ENCODE measurements around the gene SOX13.

Gene SOX13

DNA sequence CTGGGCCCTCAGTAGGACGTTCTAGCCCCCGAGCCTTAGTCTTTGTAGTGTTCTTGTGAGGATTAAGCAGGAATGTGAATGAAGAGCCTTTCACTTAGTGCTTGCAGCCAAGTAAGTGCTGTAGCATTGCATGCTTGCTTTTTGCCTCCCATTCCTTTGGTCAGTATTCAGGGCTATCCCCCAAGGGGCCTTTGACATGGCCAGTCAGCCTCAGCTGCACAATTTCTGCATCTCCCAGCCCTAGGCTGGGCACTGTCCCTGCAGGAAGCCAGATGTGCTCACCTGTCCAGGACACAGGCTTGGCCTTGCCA is 30.5 kb downstream of the SOX13 start:
- Histone ChIP-seq H3K27ac (ENCODE audit: low read length, poor library complexity, severe bottlenecking) (no peak overlapping the region), H3K27me3 (ENCODE audit: control insufficient read depth in 1 of 2, insufficient read depth in 1 of 2, low read length in 2 of 2) (no peaks in the 10 kb centered on the region), H3K4ac (ENCODE audit: low read depth in 1 of 2, low read length in 2 of 2) (no peak overlapping the region), H3K36me3 (ENCODE audit: control insufficient read depth in 1 of 2, insufficient read depth in 2 of 2, low read depth in 1 of 2, low read length in 2 of 2) (no peaks in the 10 kb centered on the region), H2BK15ac (ENCODE audit: low read depth, poor library complexity, severe bottlenecking) (no peak overlapping the region), H2AFZ (ENCODE audit: low read depth, low read length) (no peak overlapping the region), H2AK5ac (ENCODE audit: low read length, severe bottlenecking) (no peak overlapping the region), H3K14ac (ENCODE audit: low read length in 2 of 2) (peak overlapping the region in 1 of 2 experiments; percentile 79), H4K8ac (ENCODE audit: low read length) (no peak overlapping the region), H4K91ac (ENCODE audit: low read length) (no peak overlapping the region), H3K23ac (ENCODE audit: low read length in 2 of 2) (peak overlapping the region in 1 of 2 experiments; percentile 54), H2BK12ac (ENCODE audit: low read length in 2 of 2) (peak overlapping the region in 1 of 2 experiments; percentile 47), H2BK5ac (ENCODE audit: low read depth, low read length, poor library complexity, severe bottlenecking) (no peak overlapping the region), H2BK120ac (ENCODE audit: low read depth, low read length) (no peak overlapping the region), H3K9me3 (ENCODE audit: control insufficient read depth, low read length) (no peaks in the 10 kb centered on the region), H3K9ac (ENCODE audit: low read length) (no peak overlapping the region), H3K4me1 (ENCODE audit: control insufficient read depth, insufficient read depth, low read depth, low read length) (peaks cover 11% of the 10 kb centered on the region), H3K79me1 (replicated peaks; ENCODE audit: low read length, poor library complexity, severe bottlenecking) (no peaks in the 10 kb centered on the region), H3K18ac (ENCODE audit: low read depth in 1 of 2, low read length in 2 of 2) (peak overlapping the region in 1 of 2 experiments; percentile 61), H3K4me2 (ENCODE audit: low read length, poor library complexity, severe bottlenecking) (no peak overlapping the region), H3K4me3 (ENCODE audit: insufficient read depth in 1 of 2, low read depth in 1 of 2, low read length in 2 of 2) (no peak overlapping the region)
- DNase-seq, result peak; percentile 31
- 72% methylated on average over 2 of the region's 2 CpGs for WGBS

DNA sequence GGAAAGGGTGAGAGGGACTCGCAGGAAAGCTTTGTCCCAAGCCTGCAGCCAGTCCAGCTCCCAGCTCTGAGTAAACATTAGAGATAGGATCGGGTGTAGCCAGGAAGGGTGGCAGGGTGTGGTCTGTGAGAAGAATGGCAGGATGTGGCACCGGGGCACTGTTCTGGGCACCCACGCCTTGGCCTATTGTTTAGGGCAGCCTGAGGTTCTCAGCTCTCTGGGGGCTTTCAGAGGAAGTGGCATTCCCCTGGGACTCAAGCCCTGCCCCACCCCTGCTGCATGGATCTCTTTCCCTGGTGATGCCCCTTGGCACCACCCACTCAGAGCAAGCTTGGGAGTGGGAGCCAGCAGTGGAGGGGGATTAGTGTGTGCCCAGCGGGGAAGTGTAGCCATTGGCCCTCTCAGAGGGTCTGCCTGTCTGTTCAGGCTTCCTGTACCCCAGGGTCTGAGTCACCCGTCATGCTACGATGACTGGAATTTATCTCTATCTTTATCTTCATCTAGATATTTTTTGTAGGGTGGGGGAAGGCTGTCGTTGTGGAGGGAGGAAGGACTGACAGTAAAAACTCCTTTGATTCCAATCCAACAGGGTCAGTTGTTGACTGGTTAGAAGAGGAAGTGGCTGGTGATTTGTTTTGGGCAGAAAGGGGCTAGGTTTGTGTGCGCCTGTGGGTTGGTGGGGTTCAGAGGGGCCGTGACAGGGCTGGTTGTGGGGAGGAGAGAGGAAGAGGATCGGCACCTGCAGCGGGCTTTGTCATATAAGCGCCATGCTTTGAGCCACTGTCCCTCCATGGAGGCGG is 31.6 kb downstream of the SOX13 start:
- Histone ChIP-seq H4K91ac (ENCODE audit: low read length) (peak overlapping the region; percentile 53), H3K79me1 (replicated peaks; ENCODE audit: low read length, poor library complexity, severe bottlenecking) (peaks cover 1% of the 10 kb centered on the region), H2BK120ac (ENCODE audit: low read depth, low read length) (peak overlapping the region; percentile 11), H2AK5ac (ENCODE audit: low read length, severe bottlenecking) (no peak overlapping the region), H4K8ac (ENCODE audit: low read length) (peak overlapping the region; percentile 82), H2BK12ac (ENCODE audit: low read length in 2 of 2) (peak overlapping the region; percentile 1 to 73), H3K4me3 (ENCODE audit: insufficient read depth in 1 of 2, low read depth in 1 of 2, low read length in 2 of 2) (no peak overlapping the region), H3K27ac (ENCODE audit: low read length, poor library complexity, severe bottlenecking) (no peak overlapping the region), H3K27me3 (ENCODE audit: control insufficient read depth in 1 of 2, insufficient read depth in 1 of 2, low read length in 2 of 2) (no peaks in the 10 kb centered on the region), H2BK15ac (ENCODE audit: low read depth, poor library complexity, severe bottlenecking) (peak overlapping the region; percentile 65), H3K9ac (ENCODE audit: low read length) (no peak overlapping the region), H3K9me3 (ENCODE audit: control insufficient read depth, low read length) (no peaks in the 10 kb centered on the region), H2BK5ac (ENCODE audit: low read depth, low read length, poor library complexity, severe bottlenecking) (no peak overlapping the region), H3K36me3 (ENCODE audit: control insufficient read depth in 1 of 2, insufficient read depth in 2 of 2, low read depth in 1 of 2, low read length in 2 of 2) (no peaks in the 10 kb centered on the region), H3K23ac (ENCODE audit: low read length in 2 of 2) (peak overlapping the region in 1 of 2 experiments; percentile 26), H3K18ac (ENCODE audit: low read depth in 1 of 2, low read length in 2 of 2) (peak overlapping the region; percentile 13 to 67), H2AFZ (ENCODE audit: low read depth, low read length) (no peak overlapping the region), H3K14ac (ENCODE audit: low read length in 2 of 2) (no peak overlapping the region), H3K4me1 (ENCODE audit: control insufficient read depth, insufficient read depth, low read depth, low read length) (peaks cover 13% of the 10 kb centered on the region), H3K4ac (ENCODE audit: low read depth in 1 of 2, low read length in 2 of 2) (peak overlapping the region in 1 of 2 experiments; percentile 40), H3K4me2 (ENCODE audit: low read length, poor library complexity, severe bottlenecking) (no peak overlapping the region)
- peak; percentile 47 for DNase-seq
- WGBS, result 74% methylated on average over 12 of the region's 14 CpGs

GRCh38 chr1:204105131-204105515 is 32.2 kb downstream of the SOX13 start:
- no peak overlapping the region for H3K14ac ChIP-seq (ENCODE audit: low read length in 2 of 2)
- no peak overlapping the region for H4K8ac ChIP-seq (ENCODE audit: low read length)
- 99% methylated on average over 6 of the region's 6 CpGs for WGBS
- peaks cover 13% of the 10 kb centered on the region for H3K4me1 ChIP-seq (ENCODE audit: control insufficient read depth, insufficient read depth, low read depth, low read length)
- H3K9me3 ChIP-seq (ENCODE audit: control insufficient read depth, low read length), result no peaks in the 10 kb centered on the region
- peaks cover 1% of the 10 kb centered on the region for H3K79me1 ChIP-seq (replicated peaks; ENCODE audit: low read length, poor library complexity, severe bottlenecking)
- H2BK120ac ChIP-seq (ENCODE audit: low read depth, low read length), result peak overlapping the region; percentile 11
- no peaks in the 10 kb centered on the region for H3K36me3 ChIP-seq (ENCODE audit: control insufficient read depth in 1 of 2, insufficient read depth in 2 of 2, low read depth in 1 of 2, low read length in 2 of 2)
- H4K91ac ChIP-seq (ENCODE audit: low read length), result peak overlapping the region; percentile 53
- H2BK5ac ChIP-seq (ENCODE audit: low read depth, low read length, poor library complexity, severe bottlenecking), result no peak overlapping the region
- H3K9ac ChIP-seq (ENCODE audit: low read length), result no peak overlapping the region
- H3K27me3 ChIP-seq (ENCODE audit: control insufficient read depth in 1 of 2, insufficient read depth in 1 of 2, low read length in 2 of 2), result no peaks in the 10 kb centered on the region
- H2AK5ac ChIP-seq (ENCODE audit: low read length, severe bottlenecking), result no peak overlapping the region
- H3K4me2 ChIP-seq (ENCODE audit: low read length, poor library complexity, severe bottlenecking), result no peak overlapping the region
- no peak overlapping the region for H2BK12ac ChIP-seq (ENCODE audit: low read length in 2 of 2)
- H3K18ac ChIP-seq (ENCODE audit: low read depth in 1 of 2, low read length in 2 of 2), result no peak overlapping the region
- H3K4ac ChIP-seq (ENCODE audit: low read depth in 1 of 2, low read length in 2 of 2), result no peak overlapping the region
- no peak overlapping the region for H3K23ac ChIP-seq (ENCODE audit: low read length in 2 of 2)
- no peak overlapping the region for H3K4me3 ChIP-seq (ENCODE audit: insufficient read depth in 1 of 2, low read depth in 1 of 2, low read length in 2 of 2)
- H3K27ac ChIP-seq (ENCODE audit: low read length, poor library complexity, severe bottlenecking), result no peak overlapping the region
- H2BK15ac ChIP-seq (ENCODE audit: low read depth, poor library complexity, severe bottlenecking), result no peak overlapping the region
- DNase-seq, result no peak
- H2AFZ ChIP-seq (ENCODE audit: low read depth, low read length), result no peak overlapping the region

GRCh38 chr1:204106825-204107224 is 33.9 kb downstream of the SOX13 start:
- no peaks in the 10 kb centered on the region for H3K36me3 ChIP-seq (ENCODE audit: control insufficient read depth in 1 of 2, insufficient read depth in 2 of 2, low read depth in 1 of 2, low read length in 2 of 2)
- no peak overlapping the region for H4K91ac ChIP-seq (ENCODE audit: low read length)
- no peak overlapping the region for H3K18ac ChIP-seq (ENCODE audit: low read depth in 1 of 2, low read length in 2 of 2)
- no peak overlapping the region for H2BK15ac ChIP-seq (ENCODE audit: low read depth, poor library complexity, severe bottlenecking)
- H2AFZ ChIP-seq (ENCODE audit: low read depth, low read length), result no peak overlapping the region
- H2AK5ac ChIP-seq (ENCODE audit: low read length, severe bottlenecking), result no peak overlapping the region
- no CpG with 5 or more reads among the region's 1 CpG for WGBS
- no peak overlapping the region for H3K4ac ChIP-seq (ENCODE audit: low read depth in 1 of 2, low read length in 2 of 2)
- no peak overlapping the region for H2BK120ac ChIP-seq (ENCODE audit: low read depth, low read length)
- no peak overlapping the region for H2BK5ac ChIP-seq (ENCODE audit: low read depth, low read length, poor library complexity, severe bottlenecking)
- no peak overlapping the region for H4K8ac ChIP-seq (ENCODE audit: low read length)
- no peak overlapping the region for H3K27ac ChIP-seq (ENCODE audit: low read length, poor library complexity, severe bottlenecking)
- no peaks in the 10 kb centered on the region for H3K9me3 ChIP-seq (ENCODE audit: control insufficient read depth, low read length)
- no peak overlapping the region for H3K4me3 ChIP-seq (ENCODE audit: insufficient read depth in 1 of 2, low read depth in 1 of 2, low read length in 2 of 2)
- H3K79me1 ChIP-seq (replicated peaks; ENCODE audit: low read length, poor library complexity, severe bottlenecking), result peaks cover 3% of the 10 kb centered on the region
- H3K27me3 ChIP-seq (ENCODE audit: control insufficient read depth in 1 of 2, insufficient read depth in 1 of 2, low read length in 2 of 2), result no peaks in the 10 kb centered on the region
- H3K4me1 ChIP-seq (ENCODE audit: control insufficient read depth, insufficient read depth, low read depth, low read length), result peaks cover 13% of the 10 kb centered on the region
- H2BK12ac ChIP-seq (ENCODE audit: low read length in 2 of 2), result no peak overlapping the region
- H3K14ac ChIP-seq (ENCODE audit: low read length in 2 of 2), result no peak overlapping the region
- no peak overlapping the region for H3K4me2 ChIP-seq (ENCODE audit: low read length, poor library complexity, severe bottlenecking)
- no peak for DNase-seq
- H3K23ac ChIP-seq (ENCODE audit: low read length in 2 of 2), result no peak overlapping the region
- no peak overlapping the region for H3K9ac ChIP-seq (ENCODE audit: low read length)

All from mesenchymal stem cell (in vitro differentiated cells and primary cell).